Liver (tissue), 3 donors: ENCODE measurements around the gene CNP.
"Not testable (repeated sequence)": the region's sequence is repeated elsewhere in the genome, so short reads cannot be mapped to it uniquely, and the experiment has no call there.

Experiments used
- GABPA ChIP-seq, 2 donors: IDR thresholded peaks in 1 of 2; conservative IDR thresholded peaks in 1 of 2; 2 replicates each; pipeline ENCODE4 v1.6.1; 2016; ENCODE audit warnings: antibody characterized with exemption in 2 of 2, mild to moderate bottlenecking in 1 of 2, moderate library complexity in 1 of 2
- HNF4A ChIP-seq, 2 donors: conservative IDR thresholded peaks; 2 replicates each; pipeline ENCODE4 v1.6.1; 2016; ENCODE audit warnings: antibody characterized with exemption in 2 of 2, mild to moderate bottlenecking in 2 of 2
- HNF4G ChIP-seq: IDR thresholded peaks from 2 replicates; pipeline ENCODE4 v1.6.1; 2016; ENCODE audit warnings: antibody characterized with exemption
- JUND ChIP-seq, 2 donors: IDR thresholded peaks; 2 replicates each; pipeline ENCODE4 v1.6.1; 2016; ENCODE audit warnings: antibody characterized with exemption in 2 of 2
- NR2F2 ChIP-seq: IDR thresholded peaks from 2 replicates; pipeline ENCODE4 v1.6.1; 2016; ENCODE audit warnings: antibody characterized with exemption
- RAD21 ChIP-seq, 2 donors: IDR thresholded peaks; 2 replicates each; pipeline ENCODE4 v1.6.1; 2016; ENCODE audit warnings: antibody characterized with exemption in 2 of 2, mild to moderate bottlenecking in 2 of 2
- RXRA ChIP-seq, 2 donors: IDR thresholded peaks; 2 replicates each; pipeline ENCODE4 v1.6.1; 2017 to 2018; ENCODE audit warnings: antibody characterized with exemption in 2 of 2, mild to moderate bottlenecking in 1 of 2
- TAF1 ChIP-seq: conservative IDR thresholded peaks from 2 replicates; pipeline ENCODE4 v1.6.1; 2016; ENCODE audit warnings: antibody characterized with exemption, mild to moderate bottlenecking
- YY1 ChIP-seq: IDR thresholded peaks from 2 replicates; pipeline ENCODE4 v1.6.1; 2016; ENCODE audit warnings: antibody characterized with exemption, mild to moderate bottlenecking
- TF ChIP-seq, protein P1 (sequence below): fragments of 150-350 bp; IDR thresholded peaks from 2 replicates; pipeline ENCODE4 v1.5.1; 2017; ENCODE audit warnings: improper control_type of control experiment, low read depth, low read length; ENCODE audit not compliant: missing input control
- TF ChIP-seq, protein P2 (sequence below): IDR thresholded peaks from 2 replicates; pipeline ENCODE4 v1.6.1; 2016; ENCODE audit warnings: antibody characterized with exemption
- TF ChIP-seq, protein P3 (sequence below): IDR thresholded peaks from 2 replicates; pipeline ENCODE4 v1.6.1; 2016; ENCODE audit warnings: antibody characterized with exemption, mild to moderate bottlenecking
- donor health status: healthy.
- donor health status: healthy.

- TF ChIP-seq RAD21 (IDR thresholded peaks at IDR 0.05); GABPA (IDR thresholded peaks at IDR 0.05 in 1 of 2, conservative IDR thresholded peaks at IDR 0.05 in 1 of 2); TAF1; HNF4G; JUND (IDR thresholded peaks at IDR 0.05); NR2F2; YY1; RXRA (IDR thresholded peaks at IDR 0.05); HNF4A (conservative IDR thresholded peaks at IDR 0.05): not testable (repeated sequence)
- TF ChIP-seq, protein P1, sequence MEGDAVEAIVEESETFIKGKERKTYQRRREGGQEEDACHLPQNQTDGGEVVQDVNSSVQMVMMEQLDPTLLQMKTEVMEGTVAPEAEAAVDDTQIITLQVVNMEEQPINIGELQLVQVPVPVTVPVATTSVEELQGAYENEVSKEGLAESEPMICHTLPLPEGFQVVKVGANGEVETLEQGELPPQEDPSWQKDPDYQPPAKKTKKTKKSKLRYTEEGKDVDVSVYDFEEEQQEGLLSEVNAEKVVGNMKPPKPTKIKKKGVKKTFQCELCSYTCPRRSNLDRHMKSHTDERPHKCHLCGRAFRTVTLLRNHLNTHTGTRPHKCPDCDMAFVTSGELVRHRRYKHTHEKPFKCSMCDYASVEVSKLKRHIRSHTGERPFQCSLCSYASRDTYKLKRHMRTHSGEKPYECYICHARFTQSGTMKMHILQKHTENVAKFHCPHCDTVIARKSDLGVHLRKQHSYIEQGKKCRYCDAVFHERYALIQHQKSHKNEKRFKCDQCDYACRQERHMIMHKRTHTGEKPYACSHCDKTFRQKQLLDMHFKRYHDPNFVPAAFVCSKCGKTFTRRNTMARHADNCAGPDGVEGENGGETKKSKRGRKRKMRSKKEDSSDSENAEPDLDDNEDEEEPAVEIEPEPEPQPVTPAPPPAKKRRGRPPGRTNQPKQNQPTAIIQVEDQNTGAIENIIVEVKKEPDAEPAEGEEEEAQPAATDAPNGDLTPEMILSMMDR = not testable (repeated sequence)
- TF ChIP-seq, protein P2, sequence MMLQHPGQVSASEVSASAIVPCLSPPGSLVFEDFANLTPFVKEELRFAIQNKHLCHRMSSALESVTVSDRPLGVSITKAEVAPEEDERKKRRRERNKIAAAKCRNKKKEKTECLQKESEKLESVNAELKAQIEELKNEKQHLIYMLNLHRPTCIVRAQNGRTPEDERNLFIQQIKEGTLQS = not testable (repeated sequence)
- TF ChIP-seq, protein P3, sequence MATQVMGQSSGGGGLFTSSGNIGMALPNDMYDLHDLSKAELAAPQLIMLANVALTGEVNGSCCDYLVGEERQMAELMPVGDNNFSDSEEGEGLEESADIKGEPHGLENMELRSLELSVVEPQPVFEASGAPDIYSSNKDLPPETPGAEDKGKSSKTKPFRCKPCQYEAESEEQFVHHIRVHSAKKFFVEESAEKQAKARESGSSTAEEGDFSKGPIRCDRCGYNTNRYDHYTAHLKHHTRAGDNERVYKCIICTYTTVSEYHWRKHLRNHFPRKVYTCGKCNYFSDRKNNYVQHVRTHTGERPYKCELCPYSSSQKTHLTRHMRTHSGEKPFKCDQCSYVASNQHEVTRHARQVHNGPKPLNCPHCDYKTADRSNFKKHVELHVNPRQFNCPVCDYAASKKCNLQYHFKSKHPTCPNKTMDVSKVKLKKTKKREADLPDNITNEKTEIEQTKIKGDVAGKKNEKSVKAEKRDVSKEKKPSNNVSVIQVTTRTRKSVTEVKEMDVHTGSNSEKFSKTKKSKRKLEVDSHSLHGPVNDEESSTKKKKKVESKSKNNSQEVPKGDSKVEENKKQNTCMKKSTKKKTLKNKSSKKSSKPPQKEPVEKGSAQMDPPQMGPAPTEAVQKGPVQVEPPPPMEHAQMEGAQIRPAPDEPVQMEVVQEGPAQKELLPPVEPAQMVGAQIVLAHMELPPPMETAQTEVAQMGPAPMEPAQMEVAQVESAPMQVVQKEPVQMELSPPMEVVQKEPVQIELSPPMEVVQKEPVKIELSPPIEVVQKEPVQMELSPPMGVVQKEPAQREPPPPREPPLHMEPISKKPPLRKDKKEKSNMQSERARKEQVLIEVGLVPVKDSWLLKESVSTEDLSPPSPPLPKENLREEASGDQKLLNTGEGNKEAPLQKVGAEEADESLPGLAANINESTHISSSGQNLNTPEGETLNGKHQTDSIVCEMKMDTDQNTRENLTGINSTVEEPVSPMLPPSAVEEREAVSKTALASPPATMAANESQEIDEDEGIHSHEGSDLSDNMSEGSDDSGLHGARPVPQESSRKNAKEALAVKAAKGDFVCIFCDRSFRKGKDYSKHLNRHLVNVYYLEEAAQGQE = not testable (repeated sequence)
Observed at GRCh38 chr17:42010266-42010680, 43.7 kb downstream of the CNP start.
